IMR-90 (cell line): Measurements from ENCODE around the gene MMRN1. TPM values are rescaled to one million over a fixed set of nuclear protein-coding genes. Genes with fewer than 3 reads are reported as not detected.

Source experiments
- ATAC-seq: fragments of 200-7000 bp; cut with Tn5 transposase; 2 replicates; pipeline ENCODE4 v1.9.1; 2020; ENCODE audit warnings: low read depth, mild to moderate bottlenecking, moderate library complexity
- BruUV-seq: library from RNA; stranded (reverse); fragments of 400-500 nt; replicated peaks from 2 replicates; lab custom pipeline; 2021; lab: Mats Ljungman, UMichigan
- CTCF ChIA-PET: fragments of 300-600 bp; formaldehyde crosslinking; extraction: SDS; loops from one replicate; lab custom pipeline; 2021; ENCODE audit warnings: antibody characterized with exemption; lab: Yijun Ruan, JAX
- POLR2A ChIA-PET: fragments of 300-600 bp; sonication (Branson Sonifier 250); formaldehyde crosslinking; loops from one replicate; lab custom pipeline; 2022; ENCODE audit warnings: antibody characterized with exemption; ENCODE audit not compliant: unreplicated experiment; lab: Charles Lee
- DNase-seq: peaks from one replicate; pipeline ENCODE4 v3.0.0; 2013
- H2AFZ ChIP-seq: replicated peaks from 2 replicates; pipeline ENCODE3; 2013; ENCODE audit warnings: low read length, mild to moderate bottlenecking; ENCODE audit not compliant: poor library complexity
- H2AK5ac ChIP-seq: 2 replicates; pipeline ENCODE4 v1.6.1; 2013; ENCODE audit warnings: low read depth, low read length, inconsistent platforms
- H2AK9ac ChIP-seq: replicated peaks from 2 replicates; pipeline ENCODE3; 2013; ENCODE audit warnings: mild to moderate bottlenecking, low read depth, low read length, moderate library complexity; ENCODE audit not compliant: poor library complexity
- H2BK120ac ChIP-seq: 2 replicates; pipeline ENCODE4 v1.6.1; 2013; ENCODE audit warnings: low read depth, low read length, inconsistent platforms
- H2BK15ac ChIP-seq: 3 replicates; pipeline ENCODE4 v1.6.1; 2013; ENCODE audit warnings: low read depth, low read length, inconsistent platforms
- H2BK20ac ChIP-seq: 2 replicates; pipeline ENCODE4 v1.6.1; 2013; ENCODE audit warnings: low read depth, mild to moderate bottlenecking, inconsistent platforms, low read length, moderate library complexity
- H2BK5ac ChIP-seq: 2 replicates; pipeline ENCODE4 v1.6.1; 2013; ENCODE audit warnings: mild to moderate bottlenecking, low read depth, low read length, inconsistent platforms; ENCODE audit not compliant: poor library complexity, severe bottlenecking
- H3K14ac ChIP-seq: replicated peaks from 2 replicates; pipeline ENCODE4 v1.6.1; 2013; ENCODE audit warnings: low read depth, low read length, inconsistent platforms
- H3K18ac ChIP-seq: 2 replicates; pipeline ENCODE4 v1.6.1; 2013; ENCODE audit warnings: low read depth, low read length, control low read depth
- H3K23ac ChIP-seq: 2 replicates; pipeline ENCODE4 v1.6.1; 2013; ENCODE audit warnings: low read depth, low read length, inconsistent platforms
- H3K27ac ChIP-seq: 2 replicates; pipeline ENCODE4 v1.5.1; 2013; ENCODE audit warnings: mild to moderate bottlenecking, control low read depth, low read length; ENCODE audit not compliant: insufficient read depth
- H3K27me3 ChIP-seq: 2 replicates; pipeline ENCODE4 v1.6.1; 2013; ENCODE audit warnings: low read length; ENCODE audit not compliant: control insufficient read depth, insufficient read depth
- H3K36me3 ChIP-seq: 2 replicates; pipeline ENCODE4 v1.6.1; 2013; ENCODE audit warnings: low read length, mixed read lengths; ENCODE audit not compliant: control insufficient read depth, insufficient read depth
- H3K4ac ChIP-seq: 2 replicates; pipeline ENCODE4 v1.6.1; 2013; ENCODE audit warnings: low read depth, low read length, inconsistent platforms
- H3K4me1 ChIP-seq: 2 replicates; pipeline ENCODE4 v1.6.1; 2013; ENCODE audit warnings: low read length, mixed read lengths; ENCODE audit not compliant: control insufficient read depth, insufficient read depth
- H3K4me2 ChIP-seq: 2 replicates; pipeline ENCODE4 v1.6.1; 2013; ENCODE audit warnings: low read depth, mild to moderate bottlenecking, control low read depth, low read length, moderate library complexity
- H3K4me3 ChIP-seq: 2 replicates; pipeline ENCODE4 v1.5.1; 2013; ENCODE audit warnings: low read depth, mild to moderate bottlenecking, control low read depth, low read length, moderate library complexity; ENCODE audit not compliant: insufficient read depth
- H3K56ac ChIP-seq: 2 replicates; pipeline ENCODE4 v1.6.1; 2013; ENCODE audit warnings: low read length, inconsistent platforms; ENCODE audit not compliant: insufficient read depth; ENCODE audit errors: extremely low read depth
- H3K79me1 ChIP-seq, 2 experiments: 2 replicates each; pipeline ENCODE4 v1.6.1; 2013; ENCODE audit warnings: low read length in 2 of 2, inconsistent platforms in 1 of 2, low read depth in 1 of 2
- H3K9ac ChIP-seq: 2 replicates; pipeline ENCODE4 v1.6.1; 2013; ENCODE audit warnings: low read depth, low read length, control low read depth
- H3K9me1 ChIP-seq: 2 replicates; pipeline ENCODE4 v1.6.1; 2013; ENCODE audit warnings: low read length, inconsistent platforms; ENCODE audit not compliant: insufficient read depth
- H3K9me3 ChIP-seq: 2 replicates; pipeline ENCODE4 v1.6.1; 2013; ENCODE audit warnings: low read length; ENCODE audit not compliant: control insufficient read depth, insufficient read depth
- H4K20me1 ChIP-seq: 2 replicates; pipeline ENCODE4 v1.6.1; 2013; ENCODE audit warnings: low read length, inconsistent platforms; ENCODE audit not compliant: insufficient read depth
- H4K5ac ChIP-seq: 2 replicates; pipeline ENCODE4 v1.6.1; 2013; ENCODE audit warnings: mild to moderate bottlenecking, low read depth, low read length, control low read depth
- H4K8ac ChIP-seq, 2 experiments: 2 replicates each; pipeline ENCODE4 v1.6.1; 2013; ENCODE audit warnings: low read depth in 2 of 2, low read length in 2 of 2, control low read depth in 1 of 2, inconsistent platforms in 1 of 2
- H4K91ac ChIP-seq: 2 replicates; pipeline ENCODE4 v1.6.1; 2013; ENCODE audit warnings: low read depth, low read length, inconsistent platforms; ENCODE audit not compliant: insufficient read depth
- BHLHE40 ChIP-seq: fragments of 150-350 bp; IDR thresholded peaks from 2 replicates; pipeline ENCODE4 v1.6.1; 2016; ENCODE audit warnings: mild to moderate bottlenecking, low read depth, low read length
- CTCF ChIP-seq: conservative IDR thresholded peaks from 2 replicates; pipeline ENCODE4 v1.5.1; 2012; ENCODE audit warnings: mild to moderate bottlenecking, low read depth, low read length, improper control_type of control experiment
- MAFK ChIP-seq: IDR thresholded peaks from 2 replicates; pipeline ENCODE4 v1.6.1; 2012; ENCODE audit warnings: low read depth, low read length, improper control_type of control experiment
- MAZ ChIP-seq: IDR thresholded peaks from 2 replicates; pipeline ENCODE4 v1.6.1; 2012; ENCODE audit warnings: low read depth, mild to moderate bottlenecking, low read length, improper control_type of control experiment, moderate library complexity, borderline replicate concordance
- MXI1 ChIP-seq: IDR thresholded peaks from 2 replicates; pipeline ENCODE4 v1.6.1; 2012; ENCODE audit warnings: low read depth, mild to moderate bottlenecking, low read length, moderate library complexity, borderline replicate concordance
- POLR2A ChIP-seq: IDR thresholded peaks from 2 replicates; pipeline ENCODE4 v1.6.1; 2012; ENCODE audit warnings: mild to moderate bottlenecking, low read depth, low read length
- WGBS, 2 experiments: methylation state at CpG; one replicate each; pipeline versions ENCODE4 v1.1.5 to v1.1.7; 2013; ENCODE audit warnings: missing lambda C conversion rate in 2 of 2; ENCODE audit not compliant: insufficient read length in 1 of 2; ENCODE audit errors: extremely low coverage in 2 of 2; 5-methylcytosine and 5-hydroxymethylcytosine counted together
- dilution Hi-C: fragments of 300-500 bp; cut with HindIII; formaldehyde crosslinking; loops from one replicate; pipeline ENCODE4 v1.14.3; 2018; ENCODE audit warnings: low sequenced_read_pairs; ENCODE audit not compliant: unreplicated experiment
- in situ Hi-C: fragments of 300-500 bp; cut with MboI; formaldehyde crosslinking; loops from 3 replicates; pipeline ENCODE4 v1.14.3; 2019; ENCODE audit warnings: low sequenced_read_pairs, inconsistent platforms, mixed read lengths
- intact Hi-C: fragments of 100-400 bp; cut with micrococcal nuclease; formaldehyde crosslinking; loops from 2 replicates; pipeline ENCODE4 v1.10.0; 2022
- polyA plus RNA-seq, 3 experiments: library from polyadenylated mRNA; depleted of rRNA; stranded (reverse); fragments of >200 nt; gene quantifications; 2 replicates each; pipeline ENCODE4 v1.2.3, GENCODE V29; 2012; ENCODE audit warnings: low replicate concordance in 1 of 3
- total RNA-seq: library from RNA; depleted of rRNA; stranded (reverse); fragments of >200 nt; gene quantifications from 2 replicates; pipeline ENCODE4 v1.2.3, GENCODE V29; 2012

Gene MMRN1
- total and polyA plus RNA-seq, 2 of the 4 experiments (the other 2 are of a cell fraction), result not detected

GRCh38 chr4:89952458-89952857 lies 57.8 kb downstream of the MMRN1 start:
- no CpG with 5 or more reads among the region's 3 CpGs for WGBS, 2 experiments
- Histone ChIP-seq H3K4me2 (no peak overlapping the region), H3K9ac (no peak overlapping the region), H3K14ac (no peak overlapping the region), H3K4me1 (no peaks in the 10 kb centered on the region), H4K5ac (no peak overlapping the region), H3K56ac (no peak overlapping the region), H2AFZ (no peak overlapping the region), H4K8ac (no peak overlapping the region), H4K91ac (no peak overlapping the region), H3K4me3 (no peak overlapping the region), H4K20me1 (no peaks in the 10 kb centered on the region), H3K9me3 (no peaks in the 10 kb centered on the region), H3K27me3 (no peaks in the 10 kb centered on the region), H2BK5ac (no peak overlapping the region), H2BK120ac (no peak overlapping the region), H3K79me1 (no peaks in the 10 kb centered on the region), H3K27ac (no peak overlapping the region), H3K4ac (no peak overlapping the region), H2AK5ac (no peak overlapping the region), H2AK9ac (no peak overlapping the region), H3K23ac (no peak overlapping the region), H2BK15ac (no peak overlapping the region), H3K36me3 (no peaks in the 10 kb centered on the region), H2BK20ac (no peak overlapping the region), H3K18ac (no peak overlapping the region), H3K9me1 (no peaks in the 10 kb centered on the region)
- no peak for TF ChIP-seq CTCF
- TF ChIP-seq POLR2A, result no peak
- no peak for TF ChIP-seq MAZ
- no peak for TF ChIP-seq MXI1
- no peak for TF ChIP-seq MAFK
- TF ChIP-seq BHLHE40, result no peak
- CTCF ChIA-PET, result no interaction called here
- in situ Hi-C loops, result no loop called here
- dilution Hi-C loops, result no loop called here
- ATAC-seq (no peak), DNase-seq (no peak)
- BruUV-seq, result no TSS peak
- POLR2A ChIA-PET, result no interaction called here
- intact Hi-C loops, result no loop called here
